HL-60 (cell line): Measurements from ENCODE around the gene NOVA2.

Source experiments
- DNase-seq, 2 experiments: peaks; one replicate each; pipeline ENCODE4 v3.0.0-alpha.2; 2010 to 2020; ENCODE audit warnings: low read depth in 1 of 2, low spot score in 1 of 2
- H3K27ac ChIP-seq: fragments of 250-450 bp; sonication (Bioruptor Pico); replicated peaks from 2 replicates; pipeline ENCODE4 v1.5.1; 2020; ENCODE audit warnings: mild to moderate bottlenecking, moderate library complexity
- H3K27me3 ChIP-seq: fragments of 250-450 bp; sonication (Bioruptor Pico); 2 replicates; pipeline ENCODE4 v1.5.1; 2021; ENCODE audit warnings: mild to moderate bottlenecking, moderate library complexity; ENCODE audit not compliant: insufficient read depth, poor library complexity, severe bottlenecking
- H3K4me3 ChIP-seq: replicated peaks from 2 replicates; pipeline ENCODE4 v1.5.1; 2011; ENCODE audit warnings: mild to moderate bottlenecking, control low read depth, low read length; ENCODE audit not compliant: insufficient read depth
- CTCF ChIP-seq: IDR thresholded peaks from one replicate; pipeline ENCODE4 v1.5.1; 2011; ENCODE audit warnings: low read length, control low read depth, inconsistent platforms; ENCODE audit not compliant: insufficient read depth
- GABPA ChIP-seq: IDR thresholded peaks from 2 replicates; pipeline ENCODE4 v1.6.1; 2012; ENCODE audit warnings: low read depth
- POLR2AphosphoS5 ChIP-seq: IDR thresholded peaks from 2 replicates; pipeline ENCODE4 v1.6.1; 2012; ENCODE audit warnings: low read depth
- REST ChIP-seq: IDR thresholded peaks from 2 replicates; pipeline ENCODE4 v1.6.1; 2012; ENCODE audit warnings: low read depth; ENCODE audit not compliant: insufficient replicate concordance
- SPI1 ChIP-seq: IDR thresholded peaks from 2 replicates; pipeline ENCODE4 v1.6.1; 2012; ENCODE audit warnings: low read depth, mild to moderate bottlenecking, borderline replicate concordance

The NOVA2 gene

DNA sequence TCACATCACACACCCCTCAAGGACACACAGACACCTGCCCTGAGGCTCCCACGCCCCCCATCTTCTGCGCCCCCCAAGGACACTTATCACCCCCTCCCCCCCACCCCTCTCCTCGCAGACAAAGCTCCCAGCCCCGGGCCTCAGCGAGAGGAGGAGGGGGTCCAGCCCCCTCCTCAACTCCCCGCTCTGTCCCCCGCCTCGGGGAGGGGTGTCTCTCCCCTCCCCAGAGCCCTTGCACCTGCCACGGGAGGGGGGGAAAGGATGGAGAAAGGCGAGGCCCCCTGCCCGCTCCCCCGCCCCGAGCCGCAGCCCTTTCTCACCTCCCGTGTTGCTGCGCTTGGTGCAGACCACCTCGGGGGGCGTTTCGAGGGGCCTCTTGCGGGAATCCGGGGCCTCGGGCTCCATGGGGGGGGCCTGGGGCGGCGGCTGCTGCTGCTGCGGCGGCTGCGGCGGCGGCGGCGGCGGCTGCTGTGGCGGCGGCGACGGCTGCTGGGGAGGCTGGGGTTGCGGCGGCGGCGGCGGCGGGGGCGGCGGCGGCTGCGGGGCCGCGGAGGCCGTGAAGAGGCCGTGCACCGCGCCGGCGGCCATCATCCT, 621 bp downstream of the NOVA2 start:
- Histone ChIP-seq H3K27me3 (peaks cover 20% of the 10 kb centered on the region), H3K4me3 (no peak overlapping the region), H3K27ac (no peak overlapping the region)
- DNase-seq: no peak
- TF ChIP-seq POLR2AphosphoS5 (no peak), REST (no peak), SPI1 (no peak), GABPA (no peak), CTCF (no peak)

DNA sequence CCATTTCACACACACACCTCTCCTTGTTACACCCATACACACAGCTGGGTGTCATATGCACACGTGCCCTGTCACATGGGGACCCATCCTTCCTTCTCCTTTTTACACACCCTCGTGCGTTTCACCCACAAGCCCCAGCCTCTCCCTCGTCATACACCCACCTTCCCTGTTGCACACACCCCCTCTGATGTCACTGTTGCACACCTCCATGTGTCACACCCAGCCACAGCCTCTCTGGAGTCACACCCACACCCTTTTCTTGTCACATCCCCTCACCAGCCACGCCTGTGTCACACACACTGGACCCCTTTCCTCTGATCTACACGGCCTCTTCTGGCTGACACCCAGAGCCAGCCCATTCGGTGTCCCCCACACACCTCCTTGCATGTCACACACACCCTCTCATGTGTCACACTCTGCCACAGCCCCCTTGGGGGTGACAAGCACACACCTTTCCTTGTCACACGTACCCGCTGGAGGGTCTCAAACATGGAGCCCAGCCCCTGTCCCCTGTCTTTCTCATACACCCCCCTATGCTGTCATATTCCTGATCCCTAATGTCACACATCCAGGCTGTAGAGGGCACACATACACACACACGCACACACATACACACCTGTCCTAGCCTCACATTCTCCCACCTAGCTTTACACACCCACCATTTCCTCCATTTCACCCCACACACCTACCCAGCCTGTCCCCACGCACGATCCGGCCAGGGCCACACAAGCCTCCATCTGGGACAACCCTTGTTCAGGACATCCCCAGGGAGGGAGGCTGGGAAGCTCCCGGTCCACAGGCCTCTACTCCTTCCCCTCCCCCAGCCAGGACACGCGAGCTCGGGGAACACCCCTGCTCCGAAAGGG, 1.4 kb downstream of the NOVA2 start:
- no peak for TF ChIP-seq CTCF
- H3K27ac ChIP-seq: no peak overlapping the region
- H3K4me3 ChIP-seq: no peak overlapping the region
- peaks cover 20% of the 10 kb centered on the region for H3K27me3 ChIP-seq
- DNase-seq: peak; percentile 10 to 27

DNA sequence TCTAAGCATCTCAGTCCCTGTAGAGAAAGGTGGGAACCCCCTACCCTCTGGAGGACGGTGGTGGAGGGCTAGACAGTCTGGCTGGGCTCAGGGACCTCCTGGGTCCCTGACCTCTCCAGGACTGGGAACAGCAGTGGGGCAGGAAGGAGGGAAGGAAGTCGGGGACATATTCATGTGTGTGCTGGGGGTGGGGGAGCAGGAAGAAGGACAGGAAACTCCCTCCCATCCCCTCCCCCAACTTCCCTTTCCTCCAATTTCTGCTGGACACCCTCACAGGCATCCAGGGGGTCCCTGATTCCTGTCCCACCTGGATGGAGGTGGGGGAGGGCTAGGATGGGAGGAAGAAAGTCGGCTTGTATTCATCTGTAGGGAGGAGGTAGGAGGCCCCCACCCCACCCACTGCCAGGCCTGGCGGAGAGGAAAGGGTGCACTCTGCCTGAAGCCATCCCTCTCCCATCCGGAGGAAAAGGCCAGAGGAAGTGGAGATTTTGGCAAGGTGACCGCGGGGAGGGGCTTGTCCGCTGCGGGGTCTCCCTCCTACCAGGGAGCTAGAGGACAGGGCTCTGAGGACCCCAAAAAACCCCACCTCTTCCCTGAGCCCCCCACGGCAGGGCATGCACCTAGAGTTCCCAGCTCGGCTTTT, 2.3 kb downstream of the NOVA2 start:
- H3K4me3 ChIP-seq: no peak overlapping the region
- peaks cover 20% of the 10 kb centered on the region for H3K27me3 ChIP-seq
- TF ChIP-seq REST (no peak), POLR2AphosphoS5 (no peak), GABPA (no peak), SPI1 (no peak), CTCF (no peak)
- H3K27ac ChIP-seq: no peak overlapping the region
- DNase-seq: no peak
